SK-N-SH treated with all-trans-retinoic acid at 6 μM for 48 hours (cell line): ENCODE results near the gene CEBPB.

Experiments used
- ARNTL ChIP-seq: fragments of 450-650 bp; formaldehyde crosslinking; IDR thresholded peaks from 2 replicates; pipeline ENCODE4 v1.5.0; 2020; ENCODE audit warnings: low read depth, mild to moderate bottlenecking, moderate library complexity, borderline replicate concordance
- CREB5 ChIP-seq: fragments of 250-450 bp; sonication (Bioruptor Pico); IDR thresholded peaks from 2 replicates; pipeline ENCODE4 v1.5.1; 2020; ENCODE audit warnings: low read depth, mild to moderate bottlenecking, moderate library complexity
- CSRNP3 ChIP-seq: fragments of 250-450 bp; sonication (Bioruptor Pico); IDR thresholded peaks from 2 replicates; pipeline ENCODE4 v1.5.1; 2021; ENCODE audit warnings: mild to moderate bottlenecking, moderate library complexity
- GLIS3 ChIP-seq: fragments of 250-450 bp; sonication (Bioruptor Pico); IDR thresholded peaks from 2 replicates; pipeline ENCODE4 v1.5.0; 2020; ENCODE audit warnings: mild to moderate bottlenecking, moderate library complexity
- ISL1 ChIP-seq: fragments of 250-450 bp; sonication (Bioruptor Pico); IDR thresholded peaks from 2 replicates; pipeline ENCODE4 v2.1.2; 2022; ENCODE audit warnings: mild to moderate bottlenecking, moderate library complexity
- OSR1 ChIP-seq: fragments of 250-450 bp; sonication (Bioruptor Pico); IDR thresholded peaks from 2 replicates; pipeline ENCODE4 v1.8.0; 2022; ENCODE audit warnings: moderate library complexity, mild to moderate bottlenecking, inconsistent platforms
- SNAI2 ChIP-seq: fragments of 250-450 bp; sonication (Bioruptor Pico); IDR thresholded peaks from 2 replicates; pipeline ENCODE4 v1.5.0; 2020; ENCODE audit warnings: mild to moderate bottlenecking, moderate library complexity
- ZC3H10 ChIP-seq: fragments of 250-450 bp; sonication (Bioruptor Pico); IDR thresholded peaks from 2 replicates; pipeline ENCODE4 v1.5.1; 2021; ENCODE audit warnings: mild to moderate bottlenecking, moderate library complexity
- ZFP3 ChIP-seq: fragments of 250-450 bp; sonication (Bioruptor Pico); IDR thresholded peaks from 2 replicates; pipeline ENCODE4 v1.5.0; 2020; ENCODE audit warnings: mild to moderate bottlenecking, moderate library complexity
- ZFP30 ChIP-seq: fragments of 450-650 bp; formaldehyde crosslinking; IDR thresholded peaks from 2 replicates; pipeline ENCODE4 v1.5.0; 2022; ENCODE audit warnings: mild to moderate bottlenecking, moderate library complexity
- ZNF565 ChIP-seq: fragments of 450-650 bp; formaldehyde crosslinking; conservative IDR thresholded peaks from 2 replicates; pipeline ENCODE4 v1.5.0; 2020; ENCODE audit warnings: low read depth, mild to moderate bottlenecking, moderate library complexity
- ZNF8 ChIP-seq: fragments of 450-650 bp; formaldehyde crosslinking; IDR thresholded peaks from 2 replicates; pipeline ENCODE4 v1.5.0; 2020; ENCODE audit warnings: mild to moderate bottlenecking, moderate library complexity

GRCh38 chr20:50211091-50211490, 20.5 kb downstream of the CEBPB start:
- no peak for TF ChIP-seq CSRNP3 (CRISPR knock-in tag)
- no peak for TF ChIP-seq ZFP3 (CRISPR knock-in tag)
- no peak for TF ChIP-seq ZNF565 (CRISPR knock-in tag)
- no peak for TF ChIP-seq GLIS3 (CRISPR knock-in tag)
- no peak for TF ChIP-seq ISL1 (CRISPR knock-in tag)
- TF ChIP-seq CREB5 (CRISPR knock-in tag): no peak
- no peak for TF ChIP-seq ZNF8 (CRISPR knock-in tag)
- TF ChIP-seq ZFP30 (CRISPR knock-in tag): no peak
- no peak for TF ChIP-seq ZC3H10 (CRISPR knock-in tag)
- no peak for TF ChIP-seq ARNTL
- no peak for TF ChIP-seq OSR1 (CRISPR knock-in tag)
- TF ChIP-seq SNAI2 (CRISPR knock-in tag): no peak
